ENCODE results near the gene RHEX.
"Not testable (repeated sequence)": the region's sequence is repeated elsewhere in the genome, so short reads cannot be mapped to it uniquely, and the experiment has no call there.

RHEX gene

GRCh38 chr1:206060844-206061243 lies 7.9 kb downstream of the RHEX start:
- no peak for DNase-seq

GRCh38 chr1:206062464-206062863 lies 9.5 kb downstream of the RHEX start:
- no peak for DNase-seq

DNA sequence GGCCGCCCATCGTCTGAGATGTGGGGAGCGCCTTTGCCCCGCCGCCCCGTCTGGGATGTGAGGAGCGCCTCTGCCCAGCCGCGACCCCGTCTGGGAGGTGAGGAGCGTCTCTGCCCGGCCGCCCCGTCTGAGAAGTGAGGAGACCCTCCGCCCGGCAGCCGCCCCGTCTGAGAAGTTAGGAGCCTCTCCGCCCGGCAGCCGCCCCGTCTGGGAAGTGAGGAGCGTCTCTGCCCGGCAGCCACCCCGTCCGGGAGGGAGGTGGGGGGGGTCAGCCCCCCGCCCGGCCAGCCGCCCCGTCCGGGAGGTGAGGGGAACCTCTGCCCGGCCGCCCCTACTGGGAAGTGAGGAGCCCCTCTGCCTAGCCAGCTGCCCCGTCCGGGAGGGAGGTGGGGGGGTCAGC lies 11.0 kb downstream of the RHEX start:
- DNase-seq, result not testable (repeated sequence)

DNA sequence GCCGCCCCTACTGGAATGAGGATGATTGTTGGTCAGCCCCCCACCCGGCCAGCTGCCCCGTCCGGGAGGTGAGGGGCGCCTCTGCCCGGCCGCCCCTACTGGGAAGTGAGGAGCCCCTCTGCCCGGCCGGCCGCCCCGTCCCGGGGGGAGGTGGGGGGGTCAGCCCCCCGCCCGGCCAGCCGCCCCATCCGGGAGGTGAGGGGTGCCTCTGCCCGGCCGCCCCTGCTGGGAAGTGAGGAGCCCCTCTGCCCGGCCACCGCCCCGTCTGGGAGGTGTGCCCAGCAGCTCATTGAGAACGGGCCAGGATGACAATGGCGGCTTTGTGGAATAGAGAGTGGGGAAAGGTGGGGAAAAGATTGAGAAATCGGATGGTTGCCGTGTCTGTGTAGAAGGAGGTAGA lies 11.5 kb downstream of the RHEX start:
- not testable (repeated sequence) for DNase-seq

DNA sequence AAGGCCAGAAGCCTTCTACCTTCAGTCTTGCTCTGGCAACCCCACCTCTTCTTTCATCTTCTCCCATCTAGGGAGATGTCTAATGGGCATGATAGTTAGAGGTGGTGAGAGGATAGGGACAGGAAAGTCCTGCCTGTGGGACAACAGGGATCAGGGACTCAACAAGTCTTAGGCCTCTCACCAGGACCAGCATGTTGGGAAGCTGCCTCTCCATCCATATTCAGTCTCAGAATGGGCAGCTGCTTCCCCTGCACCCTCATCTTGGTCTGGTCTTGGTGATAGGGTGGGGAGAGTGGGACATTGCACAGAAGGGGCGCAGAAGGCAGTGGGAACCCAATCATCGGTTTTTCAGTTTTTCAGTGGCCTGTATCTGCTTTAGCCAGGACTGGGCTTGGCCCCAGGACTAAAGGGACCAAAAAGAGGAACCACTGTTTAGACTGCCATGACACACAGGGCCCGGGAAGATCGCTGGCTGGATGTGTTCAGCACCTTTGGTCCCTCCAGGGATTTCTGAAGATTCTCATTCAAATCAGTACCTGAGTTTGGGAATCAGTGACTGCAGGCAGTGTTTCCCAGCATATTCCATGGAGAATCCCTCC lies 12.7 kb downstream of the RHEX start:
- DNase-seq, result no peak

DNA sequence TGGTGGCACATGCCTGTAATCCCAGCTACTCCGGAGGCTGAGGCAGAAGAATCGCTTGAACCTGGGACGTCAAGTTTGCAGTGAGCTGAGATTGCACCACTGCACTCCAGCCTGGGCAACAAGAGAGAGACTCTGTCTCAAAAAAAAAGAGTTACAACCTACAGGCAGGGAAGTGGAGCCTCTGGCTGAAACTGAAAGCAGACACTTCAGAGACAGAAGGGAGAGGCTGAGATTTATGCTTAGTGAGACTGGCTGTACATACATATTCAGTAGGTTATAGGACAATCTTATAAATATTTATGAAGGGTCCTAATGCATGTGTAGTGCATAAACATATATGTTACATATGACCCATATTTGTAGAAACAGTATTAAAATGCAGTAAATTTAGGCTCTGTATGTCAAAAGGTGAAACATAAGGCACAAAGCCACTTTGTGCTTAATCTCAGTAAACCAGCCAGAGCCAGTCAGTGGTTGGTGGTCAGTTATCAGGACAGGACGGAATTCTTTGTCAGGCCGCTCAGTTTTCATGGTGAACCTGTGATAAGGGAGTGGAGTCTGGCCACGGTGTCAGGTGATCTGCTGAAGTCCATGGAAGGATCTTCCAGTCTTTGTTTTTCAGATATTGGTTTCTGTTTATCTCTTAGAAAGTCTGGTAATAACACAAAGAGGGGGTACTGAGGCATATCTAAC lies 13.7 kb downstream of the RHEX start:
- no peak for DNase-seq

DNA sequence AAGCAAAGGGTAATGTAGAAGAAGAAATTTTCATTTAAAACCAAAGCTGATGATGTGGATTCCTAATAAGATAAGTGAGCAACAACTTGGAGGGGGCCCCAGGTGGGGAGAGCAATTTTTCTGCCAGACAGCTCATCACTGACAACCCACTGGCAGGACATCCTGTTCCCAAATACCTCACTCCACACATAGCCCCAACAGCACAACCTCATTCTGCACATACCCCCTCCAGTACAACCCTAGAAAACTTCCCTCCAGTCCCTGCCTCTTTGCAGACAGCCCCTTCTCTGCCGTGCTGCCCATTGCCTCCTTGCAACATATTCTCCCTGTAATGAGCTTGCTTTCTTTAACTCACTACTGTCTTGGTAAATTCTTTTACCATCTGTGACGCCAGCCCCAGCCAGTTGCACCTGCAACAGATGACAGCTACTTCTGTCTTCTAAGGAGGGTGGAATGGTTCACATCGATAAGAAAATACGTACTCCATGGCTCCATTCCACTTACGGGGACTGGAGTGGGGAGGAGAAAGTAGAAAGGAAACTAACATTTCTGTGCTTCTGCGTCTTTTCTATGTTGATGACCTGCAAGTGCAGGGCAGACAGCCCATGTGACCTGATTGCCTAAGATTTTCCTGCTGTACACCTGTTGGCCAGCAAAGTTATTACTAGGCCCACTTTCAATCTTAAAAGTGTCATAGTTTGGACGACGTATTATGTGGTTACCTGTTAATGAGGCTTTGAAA lies 14.7 kb downstream of the RHEX start:
- no peak for DNase-seq

- no peak for DNase-seq
Observed at GRCh38 chr1:206068314-206068713, 15.3 kb downstream of the RHEX start.

DNA sequence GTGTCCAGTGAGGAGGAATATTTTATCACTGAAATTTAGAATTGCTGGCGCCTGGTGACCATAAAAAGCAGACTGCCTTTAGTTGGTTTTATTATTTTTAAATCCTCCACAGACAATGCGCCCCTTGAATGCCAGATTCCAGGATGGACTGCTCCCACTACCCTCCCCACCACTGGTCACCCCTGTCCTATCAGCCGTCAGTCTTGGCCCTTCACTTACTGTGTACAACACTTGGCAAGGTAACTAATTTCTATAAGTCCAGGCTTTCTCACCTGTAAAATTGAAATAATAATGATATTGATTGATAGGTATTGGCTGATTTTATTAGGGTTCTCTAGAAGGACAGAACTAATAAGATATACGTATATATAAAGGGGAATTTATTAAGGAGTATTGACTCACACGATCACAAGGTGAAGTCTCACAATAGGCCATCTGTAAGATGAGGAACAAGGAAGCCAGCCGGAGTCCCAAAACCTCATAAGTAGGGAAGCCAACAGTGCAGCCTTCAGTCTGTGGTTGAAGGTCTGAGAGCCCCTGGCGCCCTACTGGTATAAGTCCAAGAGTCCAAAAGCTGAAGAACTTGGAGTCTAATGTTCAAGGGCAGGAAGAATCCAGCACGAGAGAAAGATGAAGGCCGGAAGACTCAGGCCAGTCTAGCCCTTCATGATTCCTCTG lies 17.8 kb downstream of the RHEX start:
- no peak for DNase-seq

DNA sequence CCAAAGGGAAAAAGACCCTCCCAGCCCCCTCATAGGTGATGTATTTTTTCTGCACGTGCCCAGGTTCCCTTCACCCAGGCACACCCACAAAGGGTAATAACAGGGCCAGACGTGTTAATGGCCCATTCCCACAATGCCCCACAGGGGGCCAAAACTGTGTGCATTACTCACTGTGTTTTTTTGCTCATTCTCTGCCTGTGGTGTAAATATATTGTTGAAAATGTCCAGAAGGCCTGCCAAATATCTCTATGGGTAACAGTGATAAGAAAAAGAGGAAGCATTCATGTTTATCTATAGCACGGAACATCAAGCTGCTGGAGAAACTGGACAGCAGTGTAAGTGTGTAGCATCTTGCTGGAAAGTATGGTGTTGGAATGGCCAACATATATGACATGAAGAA lies 21.9 kb downstream of the RHEX start:
- no peak for DNase-seq

- DNase-seq, result no peak
Observed at GRCh38 chr1:206075786-206076755, 23.1 kb downstream of the RHEX start.

DNA sequence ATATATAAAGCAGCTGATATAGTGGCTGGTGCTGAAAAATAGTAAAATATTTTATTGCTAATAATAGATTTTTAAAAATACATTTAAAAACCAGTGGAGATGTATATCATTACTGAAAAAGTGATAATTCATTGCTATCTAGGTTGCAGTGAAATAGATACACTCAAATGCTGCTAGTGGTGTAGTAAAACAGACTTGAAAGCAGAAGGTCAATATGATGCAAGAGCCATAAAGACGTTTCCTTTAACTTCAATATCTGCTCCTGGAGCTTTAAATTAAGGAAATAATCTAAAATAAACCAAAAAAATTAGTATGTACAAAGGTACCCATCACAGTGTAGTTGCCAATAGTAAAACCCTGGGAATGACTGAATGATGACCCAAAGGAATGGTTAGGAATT lies 26.2 kb downstream of the RHEX start:
- no peak for DNase-seq

- no peak for DNase-seq
Observed at GRCh38 chr1:206080026-206080820, 27.2 kb downstream of the RHEX start.

GRCh38 chr1:206081856-206082255 lies 28.9 kb downstream of the RHEX start:
- DNase-seq, result no peak

GRCh38 chr1:206082831-206083695 lies 30.1 kb downstream of the RHEX start:
- DNase-seq, result no peak

GRCh38 chr1:206083750-206084149 lies 30.8 kb downstream of the RHEX start:
- no peak for DNase-seq

- DNase-seq, result no peak
Observed at GRCh38 chr1:206087091-206087490, 34.1 kb downstream of the RHEX start.

- DNase-seq, result no peak
Observed at GRCh38 chr1:206089341-206089740, 36.4 kb downstream of the RHEX start.

GRCh38 chr1:206094024-206094423 lies 41.1 kb downstream of the RHEX start:
- no peak for DNase-seq

DNA sequence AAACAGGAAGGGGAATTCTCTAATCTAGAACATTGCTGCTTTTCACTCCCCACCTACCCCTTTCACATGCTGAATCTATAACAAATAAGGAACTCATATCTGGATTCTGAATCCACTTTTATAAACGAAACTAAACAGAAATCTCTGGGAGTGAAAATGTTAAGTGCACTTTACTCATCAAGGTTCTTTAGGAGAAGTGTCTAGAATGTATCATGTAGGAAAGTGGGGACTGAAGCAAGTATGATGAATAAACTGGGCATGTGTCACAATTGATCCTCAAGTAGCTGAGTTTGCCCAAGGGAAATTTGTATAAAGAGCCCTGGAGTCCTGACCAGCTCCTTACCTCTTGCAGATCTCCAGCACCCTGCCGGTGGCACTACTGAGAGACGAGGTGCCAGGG lies 44.4 kb downstream of the RHEX start:
- no peak for DNase-seq
